HG02610 (cell line): Measurements from ENCODE around the gene PDLIM1.
A peak's percentile ranks its signal among the peaks of the same experiment; 100 is the strongest.

Source experiments
- ATAC-seq: cut with Tn5 transposase; IDR thresholded peaks from one replicate; pipeline ENCODE4 v1.9.1; 2021; ENCODE audit warnings: mild to moderate bottlenecking, moderate library complexity; ENCODE audit not compliant: unreplicated experiment

PDLIM1 gene

GRCh38 chr10:95265572-95265971 lies 25.2 kb downstream of the PDLIM1 start:
- ATAC-seq: no peak

DNA sequence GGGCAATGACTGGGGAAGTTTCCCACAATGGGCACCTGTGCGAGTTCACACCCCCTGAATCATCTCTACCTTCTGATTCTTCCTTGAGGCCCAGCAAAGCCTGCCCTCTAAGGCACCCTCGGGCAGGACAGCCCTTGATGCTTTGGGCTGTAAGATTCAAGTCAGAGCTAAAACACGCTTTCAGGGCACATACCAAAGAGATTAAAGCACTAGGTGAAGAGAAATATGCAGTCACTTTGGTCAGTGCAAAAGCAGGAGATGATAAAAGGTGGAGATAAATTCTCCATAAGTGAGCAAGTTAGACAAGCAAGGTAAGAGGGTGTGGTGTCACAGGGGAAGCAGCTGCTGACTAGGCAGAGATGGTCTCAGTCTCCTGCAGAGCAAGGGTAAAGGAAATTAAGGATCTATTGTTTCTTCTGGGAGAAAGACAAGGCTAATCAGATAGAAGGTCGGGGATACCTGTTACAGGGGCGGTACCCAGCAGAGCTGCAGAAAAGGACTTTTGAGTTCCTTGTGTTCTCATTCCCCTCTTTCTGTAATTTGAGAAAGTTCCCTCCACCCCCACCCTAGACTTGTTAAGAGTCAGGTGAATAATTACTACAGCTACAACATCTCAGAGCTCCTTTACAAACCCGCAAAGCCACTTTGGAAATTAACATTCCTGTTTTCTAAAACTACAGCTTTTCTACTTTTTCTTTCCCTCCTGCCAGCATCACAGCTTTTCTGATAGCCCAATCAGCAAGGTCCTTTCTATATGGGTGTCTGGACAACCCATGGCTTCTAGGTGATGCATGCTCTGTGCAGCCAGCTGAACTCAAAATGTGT lies 26.4 kb downstream of the PDLIM1 start:
- ATAC-seq: no peak

- ATAC-seq: no peak
Observed at GRCh38 chr10:95263864-95264226, 27.0 kb downstream of the PDLIM1 start.

- no peak for ATAC-seq
Observed at GRCh38 chr10:95262763-95263518, 27.9 kb downstream of the PDLIM1 start.

DNA sequence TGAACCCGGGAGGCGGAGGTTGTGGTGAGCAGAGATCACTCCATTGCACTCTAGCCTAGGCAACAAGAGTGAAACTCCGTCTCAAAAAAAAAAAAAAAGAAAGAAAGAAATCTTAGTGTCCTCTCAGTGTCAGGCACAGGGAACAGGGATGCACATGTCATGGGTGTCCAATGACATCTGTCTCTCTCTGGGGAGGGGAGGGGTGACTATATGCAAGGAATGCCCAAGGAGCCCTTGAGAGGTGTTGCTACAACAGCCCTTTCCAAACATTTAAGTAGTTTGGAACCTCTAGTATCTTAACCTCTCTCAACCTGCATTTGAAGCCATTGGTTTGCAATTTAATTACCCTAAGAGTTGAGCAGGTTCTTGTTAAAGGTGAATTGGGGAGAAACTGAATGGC lies 28.9 kb downstream of the PDLIM1 start:
- no peak for ATAC-seq

GRCh38 chr10:95260909-95261552 lies 29.8 kb downstream of the PDLIM1 start:
- ATAC-seq: no peak

DNA sequence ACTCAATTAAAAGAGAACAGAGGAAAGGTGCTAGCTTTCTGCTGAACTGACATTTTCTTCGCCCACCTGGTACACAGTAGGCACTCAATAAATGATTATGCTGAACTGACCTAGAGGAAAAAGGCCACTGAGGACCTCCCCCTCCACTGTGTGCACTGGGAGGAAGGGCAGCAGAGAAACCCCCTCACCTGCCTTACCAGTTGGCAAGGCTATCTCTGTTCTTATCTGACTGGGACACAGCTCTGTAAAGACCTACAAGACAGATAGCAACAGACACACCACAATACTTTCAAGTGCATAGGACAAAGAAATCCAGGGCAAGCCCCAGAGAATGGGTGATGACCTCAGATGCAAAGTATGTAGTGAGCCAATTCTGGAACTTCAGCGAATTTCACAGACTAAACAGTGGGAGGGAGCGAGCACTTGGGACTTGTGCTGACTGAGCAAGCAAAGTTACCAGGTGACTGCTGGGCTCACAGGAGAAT lies 30.4 kb downstream of the PDLIM1 start:
- peak; percentile 94 for ATAC-seq

GRCh38 chr10:95257849-95258248 lies 33.0 kb downstream of the PDLIM1 start:
- no peak for ATAC-seq

DNA sequence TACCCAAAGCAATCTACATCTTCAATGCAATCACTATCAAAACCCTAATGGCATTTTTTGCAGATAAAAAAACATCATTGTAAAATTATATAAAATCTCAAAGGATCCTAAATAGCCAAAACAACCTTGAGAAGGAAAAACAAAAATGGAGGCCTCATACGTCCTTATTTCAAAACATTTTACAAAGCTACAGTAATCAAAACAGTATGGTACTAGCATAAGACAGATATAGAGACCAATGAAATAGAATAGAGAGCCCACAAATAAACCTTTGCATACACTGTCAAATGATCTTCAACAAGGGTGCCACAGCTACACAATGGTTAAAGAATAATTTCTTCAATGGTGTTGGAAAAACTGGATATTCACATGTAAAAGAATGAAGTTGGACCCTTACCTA lies 34.5 kb downstream of the PDLIM1 start:
- ATAC-seq: no peak

DNA sequence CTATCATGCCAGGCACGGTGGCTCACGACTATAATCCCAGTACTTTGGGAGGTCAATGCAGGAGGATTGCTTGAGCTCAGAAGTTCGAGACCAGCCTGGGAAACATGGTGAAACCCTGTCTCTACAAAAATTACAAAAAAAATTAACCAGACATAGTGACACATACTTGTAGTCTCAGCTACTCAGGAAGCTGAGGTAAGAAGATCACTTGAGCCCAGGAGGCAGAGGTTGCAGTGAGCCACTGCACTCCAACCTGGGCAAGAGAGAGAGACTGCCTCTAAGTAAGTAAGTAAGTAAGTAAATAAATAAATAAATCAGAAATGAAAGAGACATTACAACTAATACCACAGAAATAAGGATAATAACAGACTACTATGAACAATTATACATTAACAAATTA lies 36.2 kb downstream of the PDLIM1 start:
- ATAC-seq: peak; percentile 82

DNA sequence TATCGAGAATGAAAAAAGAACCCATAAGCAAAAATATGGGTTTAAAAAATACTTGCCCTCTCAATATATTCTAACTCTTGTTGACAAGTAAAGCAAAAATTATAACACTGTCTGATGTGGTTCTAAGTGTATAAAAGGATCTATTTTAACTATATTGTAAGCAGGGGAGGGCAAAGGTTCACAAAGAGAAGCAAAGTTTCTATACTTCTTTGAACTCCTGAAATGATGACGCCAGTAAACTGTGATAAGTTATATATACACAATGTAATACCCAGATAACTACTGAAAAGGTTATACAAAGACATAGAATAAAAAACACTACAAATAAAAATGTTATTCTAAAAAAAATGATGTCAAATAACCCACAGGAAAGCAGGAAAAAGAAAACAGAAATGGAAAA lies 37.1 kb downstream of the PDLIM1 start:
- no peak for ATAC-seq

- no peak for ATAC-seq
Observed at GRCh38 chr10:95253007-95253406, 37.8 kb downstream of the PDLIM1 start.

DNA sequence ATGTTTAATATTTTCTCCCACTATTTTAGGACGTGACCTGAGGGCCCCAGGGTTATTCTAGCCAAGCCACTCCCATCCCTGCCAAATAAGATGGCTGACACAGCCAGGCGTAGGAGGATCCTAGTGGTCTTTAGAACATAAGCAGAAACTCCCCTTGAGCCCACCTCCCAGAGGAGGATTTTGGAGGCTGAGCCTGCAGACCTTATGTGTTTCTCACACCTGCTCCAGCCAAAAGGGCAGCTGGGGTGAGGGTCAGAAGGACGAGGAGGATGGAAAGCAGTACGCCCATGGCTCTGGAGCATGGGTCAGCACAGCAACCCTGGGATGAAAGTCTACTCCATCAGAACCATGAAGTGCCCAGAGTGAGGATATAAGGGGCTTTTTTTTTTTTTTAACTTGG lies 39.9 kb downstream of the PDLIM1 start:
- ATAC-seq: no peak

DNA sequence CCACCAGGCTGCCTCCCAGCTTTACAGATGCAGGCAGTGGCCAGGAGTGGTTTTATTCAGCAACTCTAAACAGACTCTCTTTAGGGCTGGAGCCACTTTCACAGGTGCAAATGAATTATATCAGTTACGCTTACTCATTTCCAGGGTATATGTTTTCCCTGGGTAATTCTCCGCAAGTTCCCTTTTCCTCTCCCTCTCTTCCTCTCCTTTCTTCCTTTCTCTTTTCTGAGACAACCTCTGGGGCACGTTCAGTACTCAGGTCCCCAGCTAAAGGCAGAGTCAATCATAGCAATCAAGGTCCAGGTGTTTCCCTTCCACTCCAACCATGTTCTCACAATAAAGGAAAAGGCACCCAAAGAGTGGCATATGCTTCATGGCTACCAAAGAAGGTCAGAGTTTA lies 41.3 kb downstream of the PDLIM1 start:
- no peak for ATAC-seq

DNA sequence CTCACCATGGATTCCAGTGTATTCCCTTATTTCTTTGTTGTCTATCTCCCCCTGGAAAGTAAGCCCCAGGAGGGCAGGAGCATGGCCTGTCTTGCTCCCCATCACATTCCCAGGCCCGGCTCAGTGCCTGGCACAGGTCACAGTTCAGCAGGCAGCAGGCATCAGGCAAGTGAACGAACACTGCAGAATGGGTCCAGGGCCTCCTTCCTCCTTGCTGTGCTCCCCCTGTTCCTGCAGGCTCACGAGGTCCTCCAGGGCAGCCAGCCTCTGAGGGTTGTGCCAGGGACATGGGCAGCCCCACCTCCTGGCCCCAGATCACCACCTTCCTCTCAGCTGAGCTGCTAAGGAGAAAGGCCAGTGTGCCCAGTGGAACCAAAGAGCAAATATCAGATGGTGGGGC lies 41.8 kb downstream of the PDLIM1 start:
- no peak for ATAC-seq

DNA sequence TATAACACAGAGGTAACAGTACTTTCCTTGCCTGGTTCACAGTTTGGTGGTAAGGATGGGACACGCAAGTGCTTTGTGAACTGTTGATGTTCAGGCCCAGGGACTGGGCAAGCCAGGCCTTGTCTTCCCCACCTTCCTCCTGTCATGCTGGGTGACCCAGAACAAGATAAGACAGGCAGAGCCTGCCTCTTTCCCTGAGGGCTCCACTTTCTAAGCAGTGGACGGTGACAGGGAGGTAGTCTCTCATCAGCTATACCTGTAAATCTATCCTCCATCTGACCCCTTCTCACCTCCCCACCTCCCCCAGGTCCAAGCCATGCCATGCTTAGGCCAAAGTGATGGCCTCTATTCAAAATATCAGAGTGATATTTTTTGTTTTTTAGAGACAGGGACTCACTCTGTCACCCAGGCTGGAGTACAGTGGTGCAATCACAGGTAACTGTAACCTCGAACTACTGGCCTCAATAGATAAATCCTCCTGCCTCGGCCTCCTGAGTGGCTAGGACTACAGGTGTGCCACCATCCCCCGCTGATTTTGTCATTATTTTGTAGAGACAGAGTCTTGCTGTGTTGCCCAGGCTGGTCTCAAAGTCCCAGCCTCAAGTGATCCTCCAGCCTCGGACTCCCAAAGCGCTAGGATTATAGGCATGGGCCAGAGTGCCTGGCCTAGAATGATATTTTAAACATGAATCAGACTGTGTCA lies 42.8 kb downstream of the PDLIM1 start:
- ATAC-seq: no peak

DNA sequence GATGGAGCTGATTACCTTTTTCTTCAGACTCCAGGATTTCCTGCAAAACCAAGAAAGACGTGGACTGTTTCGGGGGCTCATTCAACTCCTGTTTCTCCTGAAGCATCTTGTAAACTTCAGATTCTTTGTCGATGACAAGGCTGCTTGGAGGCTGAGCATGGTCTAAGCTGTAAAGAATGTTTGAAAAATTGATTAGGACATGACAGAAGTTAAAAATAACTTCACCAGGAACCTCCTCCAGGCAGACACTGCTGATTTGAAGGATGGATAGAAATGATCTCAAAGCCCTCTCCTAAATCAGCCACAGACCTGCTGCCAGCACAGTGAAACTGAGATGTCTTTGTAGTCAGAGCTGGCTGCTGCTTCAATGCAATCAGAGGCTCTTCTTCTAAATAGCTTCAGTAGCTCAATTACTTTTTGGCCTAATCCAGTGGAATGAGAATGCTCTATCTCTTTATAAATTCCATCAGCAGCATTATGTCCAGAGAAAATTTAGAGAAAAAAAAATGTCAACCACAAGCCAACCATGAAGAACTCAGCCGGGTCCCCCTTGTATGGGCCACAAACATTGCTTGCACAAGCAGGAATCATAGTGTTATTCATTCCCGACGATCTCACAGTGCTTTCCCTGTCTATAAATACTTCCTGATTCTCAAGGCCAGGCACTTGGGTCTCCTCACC lies 43.5 kb downstream of the PDLIM1 start:
- ATAC-seq: no peak

GRCh38 chr10:95246582-95247051 lies 44.2 kb downstream of the PDLIM1 start:
- ATAC-seq: no peak

DNA sequence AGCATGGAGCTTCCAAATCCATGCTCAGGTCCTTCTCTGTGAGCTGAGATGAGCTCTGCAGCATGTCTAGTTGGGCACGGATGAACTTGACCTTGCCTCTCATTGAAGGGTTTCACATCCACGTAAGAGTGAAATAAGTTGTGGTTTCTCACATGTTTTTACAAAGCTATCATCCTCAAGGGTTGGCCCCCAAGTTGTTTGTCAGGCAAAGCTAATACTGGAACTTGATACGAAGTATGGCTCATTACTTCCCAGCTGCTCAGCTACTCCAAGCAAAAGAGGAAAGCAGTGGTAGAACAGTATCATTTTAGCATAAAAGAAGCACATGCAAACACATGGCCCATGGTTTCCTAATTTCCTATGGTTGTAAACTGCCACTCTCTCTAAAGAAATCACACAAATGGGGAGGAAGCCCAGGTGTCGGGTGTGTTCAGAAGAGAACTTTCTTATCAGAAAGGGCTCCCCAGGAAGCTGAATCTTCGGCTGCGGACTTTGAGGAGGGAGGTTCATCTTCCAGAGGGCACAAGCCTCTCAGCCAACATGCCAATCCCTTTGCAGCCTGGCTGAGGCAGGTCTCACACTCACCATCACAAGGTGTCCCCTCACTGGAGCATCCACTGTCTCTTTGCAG lies 45.3 kb downstream of the PDLIM1 start:
- peak; percentile 90 for ATAC-seq

DNA sequence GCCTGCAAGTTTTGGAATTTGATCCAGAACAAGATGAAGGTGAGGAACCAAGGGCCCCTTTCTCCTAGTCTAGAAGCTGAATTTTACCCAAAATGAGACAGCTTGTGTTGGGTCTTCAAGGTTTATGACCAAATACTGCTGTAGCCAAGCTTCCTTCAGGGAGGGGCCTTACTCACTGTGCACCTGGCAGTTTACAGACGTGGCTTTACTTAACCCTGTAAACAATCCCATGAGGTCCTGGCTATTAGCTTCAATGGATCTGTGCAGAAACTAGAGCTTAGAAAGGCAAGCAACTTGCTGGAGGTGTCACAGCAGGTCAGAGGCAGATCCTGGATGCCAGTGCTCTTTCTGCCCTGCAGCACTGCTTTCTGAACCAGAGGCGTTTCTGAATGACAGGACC lies 46.7 kb downstream of the PDLIM1 start:
- ATAC-seq: no peak
